Ramos (cell line): Measurements from ENCODE around the gene FAM180B.
"Not testable (repeated sequence)": the region's sequence is repeated elsewhere in the genome, so short reads cannot be mapped to it uniquely, and the experiment has no call there.

Experiments
- in situ Hi-C: fragments of 300-500 bp; cut with MboI; formaldehyde crosslinking; loops from one replicate; pipeline ENCODE4 v1.14.3; 2022; ENCODE audit warnings: low sequenced_read_pairs; ENCODE audit not compliant: unreplicated experiment

The FAM180B gene, protein sequence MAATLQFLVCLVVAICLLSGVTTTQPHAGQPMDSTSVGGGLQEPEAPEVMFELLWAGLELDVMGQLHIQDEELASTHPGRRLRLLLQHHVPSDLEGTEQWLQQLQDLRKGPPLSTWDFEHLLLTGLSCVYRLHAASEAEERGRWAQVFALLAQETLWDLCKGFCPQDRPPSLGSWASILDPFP

DNA sequence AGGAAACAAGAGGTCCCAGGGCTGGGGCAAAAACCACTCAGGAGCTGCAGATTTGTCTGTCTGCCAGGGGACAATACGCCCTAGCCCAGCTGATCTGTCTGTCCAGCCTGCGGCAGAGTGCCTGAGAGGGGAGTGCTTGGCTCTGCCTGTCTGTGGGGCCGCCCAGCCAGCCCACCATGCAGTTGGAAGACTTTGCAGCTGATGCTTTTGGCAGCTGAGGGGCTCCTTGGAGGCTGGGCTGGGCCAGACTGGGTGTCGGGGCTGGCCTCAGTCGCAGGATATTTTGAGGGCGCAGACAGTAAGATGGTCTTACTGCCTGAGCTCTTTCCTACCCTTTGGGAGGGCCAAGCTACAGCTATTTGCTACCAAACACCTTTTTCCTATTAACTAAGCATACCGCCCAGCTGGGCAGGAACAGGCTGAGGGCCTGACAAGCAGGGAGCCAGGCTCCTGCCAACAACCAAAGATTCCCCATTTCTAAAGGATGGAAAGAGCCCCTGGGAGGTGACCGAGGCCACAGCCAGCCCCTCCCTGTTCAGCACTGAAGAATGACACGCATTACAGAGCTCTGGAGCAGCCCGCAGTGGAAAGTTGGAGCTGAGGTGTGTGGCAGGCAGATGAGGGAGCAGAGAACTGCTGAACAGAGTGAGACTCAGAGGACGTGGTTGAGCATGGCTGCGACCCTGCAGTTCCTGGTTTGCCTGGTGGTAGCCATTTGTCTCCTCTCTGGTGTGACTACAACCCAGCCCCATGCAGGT lies at the start of gene FAM180B:
Gene FAM180B (plus strand): TSS at position 581 of the 758 bp plus-strand sequence. CDS start 91 bp downstream, at position 672.
- in situ Hi-C loops: no loop called here

DNA sequence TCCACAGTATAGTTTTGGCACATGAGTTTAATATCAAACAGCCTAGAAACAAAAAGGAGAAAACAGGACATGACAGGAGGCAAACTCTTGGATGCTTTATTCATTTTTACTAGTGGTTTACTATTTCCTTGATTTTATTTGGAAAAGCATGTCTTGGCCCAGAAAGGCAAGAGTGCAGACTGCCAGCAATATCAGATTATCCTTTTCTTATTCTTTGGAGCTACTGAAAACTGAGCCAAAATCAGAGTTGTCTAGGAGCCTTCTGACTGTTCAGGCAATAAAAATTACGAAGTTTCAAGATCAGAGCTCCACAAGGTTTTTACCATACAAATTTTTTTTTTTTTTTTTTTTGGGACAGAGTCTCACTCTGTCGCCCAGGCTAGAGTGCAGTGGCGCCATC lies 49.6 kb upstream of the FAM180B start:
- in situ Hi-C loops: no loop called here

DNA sequence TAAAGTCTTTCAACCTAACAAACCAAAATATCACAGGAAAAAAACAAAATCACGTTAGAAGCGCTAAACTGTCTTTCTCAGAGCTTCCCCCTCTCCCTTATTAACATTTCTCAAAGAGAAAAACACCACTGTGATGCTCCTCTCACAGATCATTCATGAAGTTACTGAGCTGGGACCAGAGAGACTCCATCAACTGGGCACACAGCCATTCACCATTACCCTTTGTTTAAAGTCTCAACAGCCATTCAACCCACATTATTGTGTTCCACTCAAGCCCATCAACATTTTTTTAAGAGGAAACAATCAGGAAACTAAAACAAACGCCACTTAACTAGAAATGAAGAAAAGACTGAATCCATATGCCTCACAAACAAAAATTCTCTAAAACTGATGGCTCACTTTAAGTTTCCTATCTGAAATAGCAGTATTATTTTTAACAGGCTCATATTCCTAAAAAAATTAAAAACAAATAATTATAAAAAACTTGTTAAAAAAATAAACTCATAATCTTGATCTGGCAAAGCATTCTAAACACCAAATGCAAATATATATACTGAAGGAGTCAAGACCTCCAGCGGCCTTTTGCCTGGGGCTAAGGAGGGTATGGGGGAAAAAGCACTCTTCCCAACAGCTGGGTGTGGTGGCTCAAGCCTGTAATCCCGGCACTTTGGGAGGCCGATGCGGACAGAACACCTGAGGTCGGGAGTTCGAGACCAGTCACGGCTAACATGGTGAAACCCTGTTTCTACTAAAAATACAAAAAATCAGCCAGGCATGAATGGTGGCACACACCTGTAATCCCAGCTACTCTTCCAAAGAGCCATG lies 47.5 kb upstream of the FAM180B start:
- in situ Hi-C loops: no loop called here

DNA sequence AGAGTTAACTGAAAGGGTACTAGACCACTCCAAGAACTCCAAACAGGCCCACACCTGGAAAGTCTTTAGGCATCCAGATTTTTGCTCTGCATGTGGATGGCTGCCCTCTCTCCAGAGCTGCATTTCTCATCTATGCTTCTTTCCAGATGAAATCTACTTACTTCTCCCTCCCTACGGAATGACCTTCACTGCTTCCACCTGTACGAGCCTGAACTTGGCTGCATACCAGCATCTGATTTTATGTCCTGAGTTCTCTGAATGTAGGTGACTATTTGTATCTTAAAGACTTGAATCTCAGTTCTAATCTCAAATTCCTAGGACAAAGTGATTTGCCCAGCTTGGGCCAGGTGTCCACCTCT lies 46.8 kb upstream of the FAM180B start:
- in situ Hi-C loops: no loop called here

DNA sequence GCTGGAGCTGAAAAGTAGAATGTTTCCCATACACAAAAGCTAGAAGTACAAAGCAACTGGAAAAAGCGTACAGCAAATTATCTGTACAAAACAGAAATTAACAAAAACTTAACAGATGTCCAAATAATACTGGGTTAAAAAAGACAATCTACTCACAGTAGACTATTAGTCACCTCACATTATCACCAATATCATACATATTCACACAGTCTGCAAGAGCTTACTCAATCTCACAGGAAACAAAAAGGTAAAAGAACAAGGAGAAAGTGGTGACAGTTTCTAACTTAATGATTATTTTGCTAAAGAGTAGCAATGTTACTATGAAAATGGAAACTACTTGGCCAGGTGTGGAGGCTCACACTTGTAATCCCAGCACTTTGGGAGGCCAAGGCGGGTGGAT lies 45.4 kb upstream of the FAM180B start:
- in situ Hi-C loops: no loop called here

DNA sequence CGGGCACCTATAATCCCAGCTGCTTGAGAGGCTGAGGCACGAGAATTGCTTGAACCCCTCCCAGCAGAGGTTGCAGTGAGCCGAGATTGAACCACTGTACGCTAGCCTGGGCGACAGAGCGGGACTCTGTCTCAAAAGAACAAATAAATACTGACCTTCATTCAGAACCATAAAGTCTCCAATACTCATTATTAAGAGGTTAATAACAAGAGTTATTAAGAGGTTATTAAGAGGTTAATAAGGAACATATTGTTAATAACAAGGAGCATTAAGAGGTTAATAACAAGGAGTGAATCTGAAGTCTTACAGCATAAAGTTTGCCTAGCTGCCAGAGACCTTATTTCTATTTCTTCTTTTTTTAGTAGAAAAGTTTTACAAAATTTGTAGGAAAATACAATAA lies 41.2 kb upstream of the FAM180B start:
- in situ Hi-C loops: no loop called here

DNA sequence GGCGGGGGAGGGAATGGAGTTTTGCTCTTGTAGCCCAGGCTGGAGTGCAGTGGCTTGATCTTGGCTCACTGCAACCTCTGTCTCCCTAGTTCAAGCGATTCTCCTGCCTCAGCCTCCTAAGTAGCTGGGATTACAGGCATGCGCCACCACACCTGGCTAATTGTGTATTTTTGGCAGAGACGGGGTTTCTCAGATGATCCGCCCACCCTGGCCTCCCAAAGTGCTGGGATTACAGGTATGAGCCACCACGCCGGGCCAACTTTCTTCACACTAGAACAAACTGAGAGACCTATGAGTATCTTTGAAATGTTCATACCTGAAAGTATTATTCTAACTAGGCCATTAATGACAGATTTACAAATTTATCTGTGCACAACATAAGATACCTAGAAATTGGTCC lies 40.2 kb upstream of the FAM180B start:
- in situ Hi-C loops: not testable (repeated sequence)

DNA sequence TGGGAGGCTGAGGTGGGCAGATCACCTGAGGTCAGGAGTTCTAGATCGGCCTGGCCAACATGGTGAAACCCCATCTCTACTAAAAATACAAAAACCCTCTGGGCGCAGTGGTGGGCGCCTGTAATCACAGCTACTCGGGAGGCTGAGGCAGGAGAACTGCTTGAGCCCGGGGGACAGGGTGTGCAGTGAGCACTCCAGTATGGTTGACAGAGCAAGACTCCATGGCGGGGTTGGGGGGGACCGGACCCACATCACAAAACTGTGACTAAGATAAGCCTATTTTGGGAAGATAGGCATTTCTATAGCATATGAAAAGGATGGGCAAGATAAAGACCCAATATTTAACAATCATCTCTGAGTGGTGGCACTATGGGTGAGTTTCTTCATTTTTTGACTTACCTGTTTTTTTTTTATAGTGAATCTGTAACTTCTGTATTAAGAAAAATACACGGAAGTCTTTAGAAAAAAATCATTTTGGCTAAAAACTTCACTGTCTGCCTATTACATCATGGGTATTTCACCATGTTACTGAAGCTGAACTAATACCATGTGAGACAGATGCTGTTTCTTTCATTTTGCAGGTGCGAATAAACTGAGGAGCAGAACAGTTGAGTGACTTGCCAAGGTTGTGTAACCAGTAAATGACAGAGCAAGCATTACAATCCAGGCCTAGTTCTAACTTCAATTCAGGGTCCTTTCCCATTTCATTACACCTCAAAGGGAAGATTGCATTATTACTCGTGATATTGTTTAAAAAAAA lies 36.0 kb upstream of the FAM180B start:
- in situ Hi-C loops: no loop called here

DNA sequence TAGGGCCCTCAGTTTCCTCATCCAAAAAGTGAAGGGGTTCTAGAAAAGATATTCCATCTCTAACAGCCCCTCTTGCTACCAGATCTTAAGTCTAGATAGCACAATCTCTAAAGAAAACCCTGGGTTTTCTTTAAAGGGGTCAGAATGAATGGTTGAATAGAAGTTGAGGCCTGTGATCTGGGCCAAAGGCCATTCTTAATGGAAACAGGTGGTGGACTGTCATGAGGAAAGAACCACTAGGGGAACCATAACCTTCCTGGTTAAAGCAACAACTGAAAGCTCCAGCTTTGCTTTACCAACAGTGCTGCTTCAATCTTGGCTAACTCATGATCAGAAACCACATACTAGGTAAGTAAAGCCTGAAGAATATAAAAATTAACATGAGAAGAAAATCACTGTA lies 35.4 kb upstream of the FAM180B start:
- in situ Hi-C loops: no loop called here

DNA sequence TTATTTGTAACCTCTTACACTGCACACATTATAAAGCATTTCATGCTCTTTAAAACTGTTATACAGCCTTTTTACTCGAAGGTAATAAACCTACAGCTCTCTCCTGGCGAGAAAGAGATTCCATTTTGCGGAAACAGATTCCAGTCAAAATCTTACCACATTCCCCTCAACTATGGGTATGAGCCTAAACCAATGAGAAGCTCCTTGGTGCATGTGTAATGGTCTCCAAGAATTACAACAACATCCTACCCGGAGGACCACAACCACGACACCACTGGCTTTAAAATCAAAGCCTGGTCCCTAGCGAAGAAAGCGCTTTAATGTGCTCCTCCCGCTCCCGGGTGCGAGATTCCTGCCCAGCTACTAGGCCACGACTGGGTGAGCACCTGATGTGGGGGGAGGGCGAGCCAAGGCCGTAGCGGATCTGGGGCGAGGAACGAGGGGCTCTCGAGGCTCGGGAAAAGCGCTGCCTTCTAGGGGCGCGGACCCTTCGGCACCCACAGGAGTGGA lies 34.4 kb upstream of the FAM180B start:
- in situ Hi-C loops: no loop called here

DNA sequence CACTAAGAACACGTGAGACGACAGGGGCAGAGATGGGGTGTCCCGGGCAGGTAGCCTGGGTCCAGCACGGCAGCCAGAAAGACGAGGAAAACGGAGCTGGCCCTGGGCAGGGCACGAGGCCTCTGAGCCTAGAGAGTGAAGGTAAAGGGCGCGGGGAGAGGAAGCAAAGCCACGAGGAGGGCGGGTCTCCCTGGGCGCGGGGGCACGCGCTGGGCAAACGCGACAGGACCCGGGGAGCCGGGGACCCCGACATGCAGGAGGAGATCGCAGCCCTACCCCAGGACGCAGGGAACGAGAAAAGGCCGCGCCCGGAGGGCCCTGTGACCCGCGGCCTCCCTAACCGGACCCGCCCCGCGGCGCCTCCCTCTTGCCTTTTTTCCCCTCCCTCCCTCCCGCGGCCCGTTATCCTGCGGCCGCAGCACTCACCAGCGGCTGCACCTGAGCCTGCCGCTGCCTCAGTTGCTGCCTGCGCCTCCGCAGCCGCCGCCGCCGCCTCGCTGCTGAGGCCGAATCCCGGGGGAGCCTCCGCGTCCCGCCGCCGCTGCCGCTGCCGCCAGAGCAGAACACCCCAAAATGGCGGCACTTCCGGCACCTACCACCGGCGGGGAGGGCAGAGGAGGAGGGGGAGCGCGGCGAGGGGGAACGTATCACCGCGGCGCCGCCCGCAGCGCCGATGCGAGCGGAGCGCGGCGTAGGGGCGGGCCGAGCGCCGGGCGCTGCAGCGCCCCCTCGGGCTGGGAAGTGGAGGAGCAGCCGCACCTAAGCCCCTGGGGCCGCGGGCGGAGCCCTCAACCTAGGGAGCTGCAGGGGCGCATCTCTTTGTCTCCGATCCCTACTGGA lies 33.7 kb upstream of the FAM180B start, which contains the start of gene CELF1:
Gene CELF1 (minus strand): TSS at position 567 of the 840 bp plus-strand sequence. CDS start 53,609 bp downstream, outside the sequence.
- in situ Hi-C loops: no loop called here

DNA sequence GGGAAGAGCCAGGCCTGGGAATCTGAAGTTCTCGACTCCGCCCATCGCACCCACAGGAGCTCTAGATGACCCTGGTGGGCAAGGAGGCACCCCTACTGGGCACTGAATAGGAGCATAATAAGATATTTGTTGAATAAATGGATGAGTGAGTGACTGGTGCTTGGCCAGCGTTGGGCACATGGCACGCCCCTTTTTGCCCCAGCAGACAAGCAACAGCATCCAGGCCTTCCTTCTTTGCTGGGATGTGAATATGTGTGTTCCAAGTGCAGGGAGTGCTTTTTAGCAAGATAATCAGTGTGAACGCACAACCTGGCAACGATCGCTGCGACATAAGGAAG lies 33.1 kb upstream of the FAM180B start:
- in situ Hi-C loops: no loop called here

DNA sequence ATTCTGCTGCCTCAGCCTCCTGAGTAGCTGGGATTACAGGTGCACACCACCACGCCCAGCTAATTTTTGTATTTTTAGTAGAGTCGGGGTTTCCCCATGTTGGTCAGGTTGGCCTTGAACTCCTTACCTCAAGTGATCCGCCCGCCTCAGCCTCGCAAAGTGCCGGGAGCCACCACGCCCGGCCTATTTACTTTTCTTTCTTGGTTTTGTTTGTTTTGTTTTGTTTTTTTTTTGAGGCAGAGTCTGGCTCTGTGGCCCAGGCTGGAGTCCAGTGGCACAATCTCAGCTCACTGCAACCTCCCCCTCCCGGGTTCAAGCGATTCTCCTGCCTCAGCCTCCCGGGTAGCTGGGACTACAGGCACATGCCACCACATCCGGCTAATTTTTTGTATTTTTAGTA lies 29.5 kb upstream of the FAM180B start:
- in situ Hi-C loops: not testable (repeated sequence)

DNA sequence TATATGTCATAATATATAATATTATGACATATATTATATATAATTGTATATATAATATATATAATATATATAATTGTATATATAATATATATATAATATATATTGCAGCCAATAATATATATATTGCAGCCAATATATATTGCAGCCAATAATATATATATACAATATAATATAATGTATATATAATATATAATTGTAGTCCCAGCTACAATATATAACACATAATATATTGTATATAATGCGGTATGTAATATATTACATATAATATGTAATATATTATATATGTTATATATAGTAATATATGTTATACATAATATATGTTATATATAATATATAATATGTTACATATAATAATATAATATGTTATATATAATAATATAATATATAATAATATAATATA lies 27.8 kb upstream of the FAM180B start:
- in situ Hi-C loops: no loop called here

DNA sequence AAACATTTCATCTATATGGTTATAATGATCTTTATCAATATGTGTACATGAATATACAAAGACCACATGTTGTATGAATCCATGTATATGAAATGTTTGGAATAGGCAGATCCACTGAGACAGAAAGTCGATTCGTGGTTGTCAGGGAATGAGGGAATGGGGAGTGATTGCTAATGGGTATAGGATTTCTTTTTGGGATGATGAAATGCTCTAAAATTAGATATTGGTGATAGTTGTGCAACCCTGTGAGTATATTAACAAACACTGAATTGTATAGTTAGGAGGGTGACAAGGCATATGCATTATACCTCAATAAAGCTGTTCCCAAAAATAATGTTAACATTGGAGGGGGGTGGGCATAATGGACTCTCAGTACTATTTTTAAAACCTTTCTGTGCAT lies 26.1 kb upstream of the FAM180B start:
- in situ Hi-C loops: no loop called here

DNA sequence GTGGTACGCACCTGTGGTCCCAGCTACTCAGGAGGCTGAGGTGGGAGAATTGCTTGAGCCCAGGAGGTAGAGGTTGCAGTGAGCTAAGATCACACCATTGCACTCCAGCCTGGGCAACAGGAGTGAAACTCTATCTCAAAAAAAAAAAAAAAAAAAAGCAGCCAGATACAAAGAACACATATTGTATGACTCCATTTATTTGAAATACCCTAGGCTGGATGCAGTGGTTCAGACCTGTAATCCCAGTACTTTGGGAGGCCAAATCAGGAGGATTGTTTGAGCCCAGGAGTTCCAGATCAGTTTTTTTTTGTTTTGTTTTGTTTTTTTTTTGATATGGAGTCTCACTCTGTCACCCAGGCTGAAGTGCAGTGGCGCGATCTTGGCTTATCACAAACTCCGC lies 24.1 kb upstream of the FAM180B start:
- in situ Hi-C loops: not testable (repeated sequence)

DNA sequence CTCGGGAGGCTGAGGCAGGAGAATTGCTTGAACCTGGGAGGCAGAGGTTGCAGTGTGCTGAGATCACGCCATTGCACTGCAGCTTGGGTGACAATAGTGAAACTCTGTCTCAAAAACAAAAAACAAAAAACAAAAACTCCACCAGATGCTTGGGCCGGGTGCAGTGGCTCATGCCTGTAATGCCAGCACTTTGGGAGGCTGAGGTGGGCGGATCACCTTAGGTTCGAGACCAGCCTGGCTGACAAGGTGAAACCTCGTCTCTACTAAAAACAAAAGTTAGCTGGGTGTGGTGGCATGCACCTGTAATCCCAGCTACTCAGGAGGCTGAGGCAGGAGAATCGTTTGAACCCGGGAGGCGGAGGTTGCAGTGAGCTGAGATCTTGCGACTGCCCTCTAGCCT lies 22.1 kb upstream of the FAM180B start:
- in situ Hi-C loops: not testable (repeated sequence)

DNA sequence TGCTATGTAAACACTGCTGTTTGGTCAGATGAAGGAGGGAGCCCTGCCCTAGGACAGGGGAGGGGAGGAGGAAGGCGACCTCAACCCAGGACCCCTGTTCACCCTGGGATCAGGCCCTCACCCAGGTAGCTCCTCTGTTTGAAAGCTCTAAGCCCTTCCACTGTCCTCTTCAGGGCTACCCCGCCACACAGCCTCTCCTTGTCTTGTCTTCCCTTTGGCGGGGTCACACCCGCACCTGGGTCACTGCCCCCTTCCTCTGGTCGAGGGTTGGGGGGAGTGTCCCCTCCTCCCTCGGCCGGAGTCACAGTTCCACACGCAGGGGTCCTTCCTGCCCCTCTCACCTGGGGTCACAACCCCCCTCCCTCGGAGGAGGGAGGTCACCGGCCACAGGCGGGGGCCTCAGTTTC lies 21.5 kb upstream of the FAM180B start:
- in situ Hi-C loops: no loop called here

DNA sequence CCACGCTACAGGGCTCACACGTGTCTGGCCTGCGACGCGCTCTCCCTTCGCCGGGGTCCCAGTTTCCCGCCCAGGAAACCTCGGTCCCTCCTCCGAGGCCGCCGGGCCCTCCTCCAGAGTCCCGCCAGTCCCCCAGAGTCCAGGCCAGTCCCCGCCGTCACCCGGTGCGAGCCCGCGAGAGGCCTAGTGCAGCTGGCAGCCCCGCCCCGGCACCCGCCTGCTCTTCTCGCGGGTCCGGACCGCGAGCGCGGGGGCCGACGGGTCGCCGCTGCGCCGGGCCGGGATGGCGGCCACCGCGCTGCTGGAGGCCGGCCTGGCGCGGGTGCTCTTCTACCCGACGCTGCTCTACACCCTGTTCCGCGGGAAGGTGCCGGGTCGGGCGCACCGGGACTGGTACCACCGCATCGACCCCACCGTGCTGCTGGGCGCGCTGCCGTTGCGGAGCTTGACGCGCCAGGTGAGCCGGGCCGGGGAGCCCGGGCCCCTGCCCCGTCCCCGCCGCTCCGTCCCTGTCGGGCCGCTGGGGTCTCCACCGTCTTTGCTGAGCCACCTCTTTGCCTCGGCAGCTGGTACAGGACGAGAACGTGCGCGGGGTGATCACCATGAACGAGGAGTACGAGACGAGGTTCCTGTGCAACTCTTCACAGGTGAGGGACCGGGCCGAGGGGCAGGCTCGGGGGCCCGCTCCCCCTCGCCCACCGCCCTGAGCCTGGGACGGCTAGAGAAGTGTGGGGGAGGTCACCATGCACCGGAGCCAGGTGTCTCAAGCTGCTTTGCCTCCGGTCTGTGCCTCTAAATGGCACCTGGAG lies 20.9 kb upstream of the FAM180B start, which contains the start of gene PTPMT1:
Gene PTPMT1 (plus strand): TSS at position 260 of the 809 bp plus-strand sequence. CDS start 24 bp downstream, at position 284.
- in situ Hi-C loops: no loop called here
